Activated T-cell treated with anti-CD3 and anti-CD28 coated beads, Interleukin-2, amount 50 U/mL, for 24 hours (primary cell): ENCODE measurements around the gene PRRC2B.
"Not testable (repeated sequence)": the region's sequence is repeated elsewhere in the genome, so short reads cannot be mapped to it uniquely, and the experiment has no call there.

Experiments used
- DNase-seq: peaks from one replicate; pipeline ENCODE4 v3.0.0-alpha.2; 2020
- H3K27ac Mint-ChIP-seq: 2 replicates; pipeline ENCODE4 v1.8.0; 2020; ENCODE audit warnings: mild to moderate bottlenecking, mixed read lengths
- H3K27me3 Mint-ChIP-seq: 2 replicates; pipeline ENCODE4 v1.8.0; 2020; ENCODE audit warnings: mixed read lengths
- H3K36me3 Mint-ChIP-seq: 2 replicates; pipeline ENCODE4 v1.8.0; 2020; ENCODE audit warnings: low read depth, mixed read lengths
- H3K4me1 Mint-ChIP-seq: 2 replicates; pipeline ENCODE4 v1.8.0; 2020; ENCODE audit warnings: low read depth, mixed read lengths
- H3K4me3 Mint-ChIP-seq: 2 replicates; pipeline ENCODE4 v1.8.0; 2020; ENCODE audit warnings: mild to moderate bottlenecking, moderate library complexity, mixed read lengths
- H3K9me3 Mint-ChIP-seq: 2 replicates; pipeline ENCODE4 v1.8.0; 2020; ENCODE audit warnings: mixed read lengths

The PRRC2B gene

GRCh38 chr9:131499254-131499767 is 105.4 kb downstream of the PRRC2B start:
- Mint-ChIP-seq H3K36me3 (peaks cover 86% of the 10 kb centered on the region), H3K4me3 (no peak overlapping the region), H3K27ac (peak overlapping the region; percentile 60), H3K4me1 (peaks cover 63% of the 10 kb centered on the region), H3K9me3 (no peaks in the 10 kb centered on the region), H3K27me3 (no peaks in the 10 kb centered on the region)
- DNase-seq: no peak

DNA sequence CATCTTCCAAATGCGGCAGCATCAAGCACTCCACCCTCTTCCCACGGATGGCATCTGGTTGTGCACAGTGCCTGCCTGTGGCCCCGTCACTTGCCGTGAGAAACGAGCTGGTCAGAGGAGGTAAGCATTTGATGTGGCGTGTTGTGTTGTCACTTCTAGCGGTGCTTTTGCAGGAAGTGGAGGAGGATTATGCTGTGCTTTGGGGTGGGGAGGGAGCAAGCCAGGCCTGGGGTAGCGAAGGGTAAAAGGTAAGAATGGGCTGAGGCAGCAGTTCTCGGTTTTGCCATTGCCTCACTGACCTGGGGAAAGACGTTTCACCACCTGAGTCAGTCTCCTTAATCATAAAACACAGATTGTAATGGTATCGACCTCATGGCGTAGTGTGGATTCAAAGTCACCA is 106.5 kb downstream of the PRRC2B start:
- Mint-ChIP-seq H3K4me1 (peaks cover 71% of the 10 kb centered on the region), H3K27me3 (no peaks in the 10 kb centered on the region), H3K9me3 (no peaks in the 10 kb centered on the region), H3K27ac (peak overlapping the region; percentile 92), H3K36me3 (peaks cover 78% of the 10 kb centered on the region), H3K4me3 (peak overlapping the region; percentile 93)
- DNase-seq: peak; percentile 74

- Mint-ChIP-seq H3K27me3 (no peaks in the 10 kb centered on the region), H3K4me3 (peak overlapping the region; percentile 93), H3K36me3 (peaks cover 74% of the 10 kb centered on the region), H3K4me1 (peaks cover 75% of the 10 kb centered on the region), H3K27ac (peak overlapping the region; percentile 92), H3K9me3 (no peaks in the 10 kb centered on the region)
- DNase-seq: peak; percentile 68
These were observed 107.2 kb downstream of the PRRC2B start for GRCh38 chr9:131500939-131501541.

GRCh38 chr9:131502781-131503625 is 109.1 kb downstream of the PRRC2B start, which contains the start of gene POMT1:
Gene POMT1, plus strand, starts transcription at chr9:131502918. Its CDS starts 1,301 bp downstream, at chr9:131504219.
- peaks cover 70% of the 10 kb centered on the region for H3K36me3 Mint-ChIP-seq
- no peaks in the 10 kb centered on the region for H3K27me3 Mint-ChIP-seq
- peaks cover 72% of the 10 kb centered on the region for H3K4me1 Mint-ChIP-seq
- peak within 1 kb of the TSS; percentile 93 for H3K4me3 Mint-ChIP-seq
- peak; percentile 92 for DNase-seq
- H3K9me3 Mint-ChIP-seq: no peaks in the 10 kb centered on the region
- H3K27ac Mint-ChIP-seq: peak within 1 kb of the TSS; percentile 90

GRCh38 chr9:131503626-131504465 is 110.0 kb downstream of the PRRC2B start:
- H3K4me1 Mint-ChIP-seq: peaks cover 64% of the 10 kb centered on the region
- H3K36me3 Mint-ChIP-seq: peaks cover 64% of the 10 kb centered on the region
- H3K27ac Mint-ChIP-seq: peak overlapping the region; percentile 90
- no peaks in the 10 kb centered on the region for H3K9me3 Mint-ChIP-seq
- H3K4me3 Mint-ChIP-seq: peak overlapping the region; percentile 93
- peak; percentile 75 for DNase-seq
- no peaks in the 10 kb centered on the region for H3K27me3 Mint-ChIP-seq

DNA sequence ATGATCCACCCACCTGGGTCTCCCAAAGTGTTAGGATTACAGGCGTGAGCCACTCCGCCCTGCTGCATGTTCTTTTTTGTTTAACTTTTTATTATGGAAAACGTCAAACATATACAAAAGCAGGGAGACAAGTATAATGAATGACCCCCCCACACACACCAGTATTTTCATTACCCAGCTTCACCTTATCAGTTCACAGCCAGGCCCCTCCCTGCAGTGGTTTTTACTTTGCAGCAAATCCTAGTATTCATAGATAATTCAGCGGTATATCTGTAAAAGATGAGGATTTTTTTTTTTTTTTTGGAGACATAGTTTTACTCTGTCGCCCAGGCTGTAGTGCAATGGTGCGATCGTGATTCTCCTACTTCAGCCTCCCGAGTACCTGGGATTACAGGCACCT is 111.1 kb downstream of the PRRC2B start:
- DNase-seq: no peak
- H3K27ac Mint-ChIP-seq: no peak overlapping the region
- H3K9me3 Mint-ChIP-seq: no peaks in the 10 kb centered on the region
- peaks cover 52% of the 10 kb centered on the region for H3K4me1 Mint-ChIP-seq
- H3K4me3 Mint-ChIP-seq: no peak overlapping the region
- peaks cover 65% of the 10 kb centered on the region for H3K36me3 Mint-ChIP-seq
- no peaks in the 10 kb centered on the region for H3K27me3 Mint-ChIP-seq

DNA sequence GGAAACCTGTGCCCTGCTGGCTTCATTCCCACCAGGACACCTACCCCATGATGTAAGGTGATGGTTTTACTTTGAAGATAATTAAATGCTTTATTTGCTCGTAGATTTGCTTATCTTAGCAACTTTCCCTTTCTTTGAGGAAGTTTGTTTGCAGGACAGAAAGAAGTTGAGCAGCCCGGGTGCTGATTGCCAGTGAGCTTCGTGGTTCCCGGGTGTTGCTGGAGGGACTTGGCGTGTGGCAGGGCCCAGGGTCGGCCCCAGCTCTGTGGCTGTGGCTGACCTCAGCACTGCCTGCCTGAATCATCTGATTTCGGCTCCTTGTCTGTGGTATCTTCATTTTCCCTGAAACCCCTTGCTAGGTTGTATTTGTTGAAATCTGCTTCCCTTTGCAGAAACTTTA is 117.5 kb downstream of the PRRC2B start:
- H3K4me3 Mint-ChIP-seq: no peak overlapping the region
- H3K9me3 Mint-ChIP-seq: no peaks in the 10 kb centered on the region
- H3K27me3 Mint-ChIP-seq: no peaks in the 10 kb centered on the region
- no peaks in the 10 kb centered on the region for H3K4me1 Mint-ChIP-seq
- DNase-seq: no peak
- peaks cover 51% of the 10 kb centered on the region for H3K36me3 Mint-ChIP-seq
- H3K27ac Mint-ChIP-seq: no peak overlapping the region

GRCh38 chr9:131511880-131512279 is 118.0 kb downstream of the PRRC2B start:
- H3K36me3 Mint-ChIP-seq: peaks cover 48% of the 10 kb centered on the region
- no peak overlapping the region for H3K27ac Mint-ChIP-seq
- H3K4me3 Mint-ChIP-seq: no peak overlapping the region
- H3K4me1 Mint-ChIP-seq: no peaks in the 10 kb centered on the region
- H3K9me3 Mint-ChIP-seq: no peaks in the 10 kb centered on the region
- no peaks in the 10 kb centered on the region for H3K27me3 Mint-ChIP-seq
- no peak for DNase-seq

GRCh38 chr9:131513177-131513576 is 119.3 kb downstream of the PRRC2B start:
- Mint-ChIP-seq H3K36me3 (peaks cover 47% of the 10 kb centered on the region), H3K4me1 (no peaks in the 10 kb centered on the region), H3K9me3 (no peaks in the 10 kb centered on the region), H3K27ac (no peak overlapping the region), H3K4me3 (no peak overlapping the region), H3K27me3 (no peaks in the 10 kb centered on the region)
- no peak for DNase-seq

GRCh38 chr9:131515559-131516031 is 121.7 kb downstream of the PRRC2B start:
- DNase-seq, H3K4me3 Mint-ChIP-seq: not testable (repeated sequence)
- H3K36me3 Mint-ChIP-seq: peaks cover 51% of the 10 kb centered on the region

DNA sequence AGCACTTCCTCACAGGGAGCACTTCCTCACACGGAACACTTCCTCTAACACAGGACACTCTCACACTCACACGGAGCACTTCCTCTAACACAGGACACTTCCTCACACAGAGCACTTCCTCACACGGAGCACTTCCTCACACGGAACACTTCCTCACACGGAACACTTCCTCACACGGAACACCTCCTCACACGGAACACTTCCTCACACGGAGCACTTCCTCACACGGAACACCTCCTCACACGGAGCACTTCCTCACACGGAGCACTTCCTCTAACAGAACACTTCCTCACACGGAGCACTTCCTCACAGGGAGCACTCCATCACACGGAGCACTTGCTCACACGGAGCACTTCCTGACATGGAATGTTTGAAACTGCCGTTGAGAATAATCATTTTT is 122.2 kb downstream of the PRRC2B start:
- no peaks in the 10 kb centered on the region for H3K27me3 Mint-ChIP-seq
- no peak overlapping the region for H3K4me3 Mint-ChIP-seq

More at GRCh38 chr9:131515559-131516031, 121.7 kb downstream of the PRRC2B start:
- H3K9me3 Mint-ChIP-seq, H3K27me3 Mint-ChIP-seq, H3K4me1 Mint-ChIP-seq, H3K27ac Mint-ChIP-seq: not testable (repeated sequence)

GRCh38 chr9:131516930-131517329 is 123.0 kb downstream of the PRRC2B start:
- DNase-seq: no peak
- no peak overlapping the region for H3K27ac Mint-ChIP-seq
- H3K27me3 Mint-ChIP-seq: no peaks in the 10 kb centered on the region
- no peak overlapping the region for H3K4me3 Mint-ChIP-seq
- H3K36me3 Mint-ChIP-seq: peaks cover 51% of the 10 kb centered on the region
- no peaks in the 10 kb centered on the region for H3K4me1 Mint-ChIP-seq
- H3K9me3 Mint-ChIP-seq: no peaks in the 10 kb centered on the region

More for the DNA sequence above, 122.2 kb downstream of the PRRC2B start:
- H3K36me3 Mint-ChIP-seq: peaks cover 51% of the 10 kb centered on the region
- H3K27ac Mint-ChIP-seq: no peak overlapping the region
- no peaks in the 10 kb centered on the region for H3K9me3 Mint-ChIP-seq
- no peaks in the 10 kb centered on the region for H3K4me1 Mint-ChIP-seq
- DNase-seq: no peak

DNA sequence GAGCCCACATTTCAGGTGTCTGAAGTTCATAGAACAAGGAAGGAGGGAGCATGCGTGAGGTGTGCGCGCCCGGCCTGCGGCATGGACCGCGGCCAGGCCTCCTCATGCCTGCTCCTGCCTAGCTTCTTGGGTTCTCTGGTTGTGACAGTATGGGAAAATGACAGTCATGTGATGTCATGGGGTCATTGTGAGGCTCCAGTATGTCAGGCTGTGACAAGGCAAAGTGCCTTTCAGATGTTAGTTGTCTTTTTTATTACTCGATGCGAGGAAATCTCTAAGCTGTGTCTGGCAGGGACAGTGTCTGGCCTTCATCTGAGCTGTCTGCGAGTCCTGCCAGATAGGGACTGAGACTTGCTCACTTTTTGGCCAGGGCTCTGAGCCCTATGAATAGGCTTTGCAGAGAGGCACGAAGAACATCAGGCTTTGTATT is 123.9 kb downstream of the PRRC2B start:
- DNase-seq: no peak
- Mint-ChIP-seq H3K36me3 (peaks cover 54% of the 10 kb centered on the region), H3K4me3 (no peak overlapping the region), H3K4me1 (no peaks in the 10 kb centered on the region), H3K27ac (no peak overlapping the region), H3K27me3 (no peaks in the 10 kb centered on the region), H3K9me3 (no peaks in the 10 kb centered on the region)

DNA sequence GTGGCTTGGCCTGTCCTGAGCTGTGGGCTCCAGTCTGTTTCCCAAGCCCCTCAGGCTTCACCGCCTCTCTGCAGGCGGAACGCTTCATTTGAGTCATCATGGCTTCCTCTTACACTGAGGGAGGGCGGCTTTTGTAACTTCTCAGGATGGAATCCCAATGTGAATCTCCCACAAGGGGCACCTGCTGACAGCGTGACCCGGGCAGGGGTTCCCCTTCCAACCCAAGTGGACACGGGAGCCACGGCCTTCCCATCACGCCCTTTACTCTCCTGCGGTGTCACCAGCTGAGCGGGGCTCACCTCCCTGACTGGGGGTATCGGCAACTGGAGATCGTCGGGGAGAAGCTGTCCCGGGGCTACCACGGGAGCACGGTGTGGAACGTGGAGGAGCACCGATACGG is 124.7 kb downstream of the PRRC2B start:
- no peaks in the 10 kb centered on the region for H3K27me3 Mint-ChIP-seq
- no peaks in the 10 kb centered on the region for H3K9me3 Mint-ChIP-seq
- H3K36me3 Mint-ChIP-seq: peaks cover 62% of the 10 kb centered on the region
- H3K27ac Mint-ChIP-seq: peak overlapping the region; percentile 57
- DNase-seq: no peak
- H3K4me3 Mint-ChIP-seq: no peak overlapping the region
- no peaks in the 10 kb centered on the region for H3K4me1 Mint-ChIP-seq
